AG08395 (cell line): ENCODE data around the gene CDH18.

Source experiments
- DNase-seq: peaks from one replicate; pipeline ENCODE4 v3.0.0; 2012; ENCODE audit warnings: mixed read lengths, low spot score

Gene CDH18

DNA sequence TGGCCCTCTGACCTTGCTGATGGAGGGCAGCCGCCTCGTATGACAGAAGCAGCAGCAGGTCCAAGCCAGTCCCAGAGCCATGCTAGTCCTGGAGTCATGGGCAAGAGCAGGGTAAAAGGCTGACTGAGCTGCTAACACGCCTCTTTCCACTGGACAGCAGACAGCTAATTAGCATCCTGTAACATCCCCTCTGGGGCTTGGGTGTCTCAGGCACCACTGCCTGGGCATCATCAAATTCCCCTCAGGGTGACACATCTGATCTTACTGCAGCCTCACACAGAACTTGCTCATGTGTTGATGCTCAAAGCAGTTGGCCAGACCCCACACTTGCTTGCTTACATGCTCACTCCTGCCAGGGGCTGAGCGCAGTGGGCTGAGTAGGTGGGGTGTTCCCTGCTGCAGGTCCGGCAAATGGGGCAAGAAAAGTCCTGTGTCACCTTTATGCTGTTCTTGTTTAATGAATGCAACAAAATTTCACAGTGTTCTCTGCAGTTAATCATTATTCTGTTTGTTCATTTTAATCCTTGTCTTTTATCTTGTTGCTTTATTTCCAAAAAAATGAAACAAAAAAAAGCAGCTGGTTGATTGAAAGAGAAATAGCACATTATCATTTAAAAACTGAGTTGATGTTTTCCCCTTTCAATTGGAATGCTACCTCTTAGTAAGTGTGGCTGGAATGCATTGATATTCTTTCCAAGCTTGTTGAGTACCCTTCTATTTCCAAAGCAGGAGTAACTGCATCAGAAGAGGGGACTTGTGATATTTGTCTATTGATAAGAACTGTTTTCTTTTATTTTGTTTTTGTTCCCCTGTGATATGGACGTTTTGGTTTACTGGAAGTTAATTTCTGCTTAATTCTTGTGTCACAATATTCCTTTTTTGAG lies 254.1 kb downstream of the CDH18 start:
- no peak for DNase-seq

DNA sequence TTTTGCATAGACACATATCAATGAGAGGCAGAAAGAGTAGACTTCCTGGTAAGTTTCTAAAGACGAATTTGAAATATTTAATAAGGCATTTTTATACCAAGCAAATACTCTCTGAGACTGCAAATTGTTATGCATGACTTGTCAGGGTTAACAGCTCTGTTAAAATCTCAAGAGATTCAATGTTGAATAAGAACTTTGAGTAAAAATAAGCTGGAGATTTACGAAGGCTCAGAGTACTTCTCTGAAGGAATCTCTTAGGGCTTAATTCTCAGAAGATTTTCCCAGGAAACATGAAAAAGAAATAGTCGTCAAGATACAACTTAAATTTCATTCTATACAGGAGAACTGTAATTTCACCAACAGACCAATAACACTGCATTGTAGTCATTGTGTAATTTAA lies 259.4 kb downstream of the CDH18 start:
- no peak for DNase-seq

DNA sequence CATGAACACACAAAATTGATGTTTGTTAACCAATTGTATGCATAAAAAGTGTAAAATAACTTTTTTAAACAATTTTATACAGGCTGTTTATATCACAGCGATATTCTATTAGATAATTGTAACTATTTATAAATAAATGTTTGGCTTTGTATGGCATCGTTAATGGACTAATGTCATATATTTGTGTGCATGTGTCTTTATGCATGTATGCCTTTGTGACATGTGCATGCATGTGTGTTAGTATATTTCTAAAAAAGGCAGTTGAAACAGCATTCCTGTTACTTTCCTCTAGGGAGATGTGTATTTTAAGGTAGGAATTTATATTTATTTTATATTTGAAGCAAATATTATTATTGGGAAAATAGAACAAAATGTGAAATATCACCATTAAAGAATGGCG lies 268.9 kb downstream of the CDH18 start:
- no peak for DNase-seq

DNA sequence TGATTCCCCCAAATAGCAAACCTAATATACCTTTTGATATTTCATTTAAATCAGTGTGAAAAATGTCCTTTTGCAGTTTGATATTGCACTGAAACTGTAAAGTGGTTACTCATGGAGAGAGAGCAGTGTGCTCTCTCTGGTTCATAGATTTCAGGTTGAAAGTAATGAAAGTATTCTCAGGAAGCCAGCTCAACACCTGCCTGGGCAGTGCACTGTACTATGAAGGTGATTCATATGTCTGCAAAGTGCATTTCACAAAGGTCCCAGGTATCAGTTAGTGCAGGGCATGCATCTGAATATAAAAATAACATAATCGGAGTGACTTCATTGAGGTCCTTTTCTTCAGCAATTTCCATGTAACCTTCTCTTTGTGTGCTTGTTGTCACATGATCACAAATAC lies 274.3 kb downstream of the CDH18 start:
- DNase-seq: no peak

DNA sequence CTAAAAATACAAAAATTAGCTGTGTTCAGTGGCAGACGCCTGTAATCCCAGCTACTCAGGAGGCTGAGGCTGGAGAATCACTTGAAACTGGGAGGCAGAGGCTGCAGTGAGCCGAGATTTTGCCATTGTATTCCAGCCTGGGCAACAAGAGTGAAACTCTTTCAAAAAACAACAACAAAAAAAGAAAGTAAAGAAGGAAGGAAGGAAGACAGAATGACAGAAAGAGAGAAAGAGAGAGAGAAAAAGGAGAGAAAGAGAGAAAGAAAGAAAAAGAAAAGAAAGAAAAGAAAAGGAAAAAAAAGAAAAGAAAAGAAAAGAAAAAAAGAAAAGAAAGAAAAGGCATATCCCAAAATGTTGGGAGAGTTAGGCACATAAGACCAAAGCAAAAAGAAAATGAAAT lies 278.6 kb downstream of the CDH18 start:
- DNase-seq: no peak

DNA sequence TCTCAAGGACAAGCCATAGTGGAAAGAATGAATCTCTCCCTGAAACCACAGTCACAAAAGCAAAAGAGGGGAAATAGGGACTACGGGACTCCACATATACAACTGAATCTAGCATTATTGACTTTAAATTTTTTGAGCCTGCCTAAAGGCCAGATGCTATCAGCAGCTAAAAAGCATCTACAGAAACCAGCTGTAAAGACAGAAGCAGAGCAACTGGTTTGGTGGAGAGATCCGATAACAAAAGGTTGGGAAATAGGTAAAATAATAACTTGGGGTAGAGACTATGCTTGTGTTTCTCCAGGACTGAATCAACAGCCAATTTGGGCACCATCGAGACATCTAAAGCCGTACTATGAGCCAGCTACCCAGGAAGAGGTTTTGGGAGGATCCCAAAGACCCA lies 281.2 kb downstream of the CDH18 start:
- DNase-seq: no peak

DNA sequence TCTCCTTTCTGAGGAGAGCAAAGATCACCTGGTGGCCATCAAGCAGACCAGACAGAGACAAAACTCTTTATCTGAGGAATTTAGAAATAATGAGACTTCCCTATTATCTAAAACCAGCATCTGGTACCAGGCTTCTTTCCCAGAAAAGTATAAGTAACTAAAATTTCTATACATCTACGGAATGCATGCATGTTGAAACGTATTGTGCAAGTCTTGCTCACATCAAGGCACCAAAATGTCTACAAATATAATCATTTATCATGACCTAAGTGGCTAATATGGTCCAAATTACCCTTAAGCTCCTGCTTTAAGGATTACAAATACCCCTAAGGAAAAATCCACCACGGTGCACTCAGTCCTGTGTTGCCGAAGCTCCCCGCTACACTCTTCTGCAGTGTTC lies 286.3 kb downstream of the CDH18 start:
- DNase-seq: no peak

DNA sequence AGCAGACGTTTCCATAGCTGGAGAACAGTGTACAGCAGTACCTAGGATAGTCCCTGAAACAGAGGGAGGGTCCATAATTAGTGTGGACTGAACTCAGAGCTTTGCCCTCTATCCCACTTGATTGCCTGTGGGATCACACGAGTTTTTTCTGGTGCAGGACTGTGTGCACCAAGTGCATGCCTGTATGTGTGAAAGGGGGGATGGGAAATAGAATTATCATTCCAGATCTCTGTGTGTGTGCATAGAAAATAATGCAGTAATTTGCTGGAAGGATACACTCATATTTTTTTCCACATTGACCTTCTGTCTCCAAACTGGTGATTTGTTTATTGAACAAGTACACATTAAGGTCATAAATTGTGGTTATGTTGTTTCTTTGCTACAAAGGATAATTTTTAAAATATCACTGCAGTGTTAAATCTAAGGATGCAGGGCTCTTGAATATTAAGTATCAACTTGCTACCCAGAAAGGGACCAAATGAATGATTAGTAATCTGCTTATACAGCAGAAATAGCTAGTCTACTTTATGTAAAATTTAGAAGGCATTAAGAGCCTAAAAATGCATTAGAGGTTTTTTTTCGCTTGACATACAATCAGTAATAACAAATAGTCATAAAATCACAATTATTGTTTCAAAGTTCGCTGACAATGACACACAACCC lies 292.9 kb downstream of the CDH18 start:
- no peak for DNase-seq

DNA sequence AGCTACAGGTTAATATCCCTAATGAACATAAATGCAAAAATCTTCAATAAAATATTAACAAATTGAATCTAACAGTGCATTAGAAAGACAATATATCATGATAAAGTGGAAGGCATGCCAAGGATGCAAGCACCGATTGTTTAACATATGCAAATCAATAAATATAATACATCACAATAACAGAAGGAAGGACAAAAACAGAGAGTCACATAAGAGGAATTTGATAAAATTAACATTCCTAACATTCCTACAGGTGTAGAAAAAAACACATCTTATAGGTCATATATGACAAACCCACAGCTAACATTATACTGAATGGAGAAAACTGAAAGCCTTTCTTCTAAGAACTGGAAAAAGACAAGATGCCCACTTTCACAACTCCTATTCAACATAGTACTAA lies 297.0 kb downstream of the CDH18 start:
- DNase-seq: no peak

DNA sequence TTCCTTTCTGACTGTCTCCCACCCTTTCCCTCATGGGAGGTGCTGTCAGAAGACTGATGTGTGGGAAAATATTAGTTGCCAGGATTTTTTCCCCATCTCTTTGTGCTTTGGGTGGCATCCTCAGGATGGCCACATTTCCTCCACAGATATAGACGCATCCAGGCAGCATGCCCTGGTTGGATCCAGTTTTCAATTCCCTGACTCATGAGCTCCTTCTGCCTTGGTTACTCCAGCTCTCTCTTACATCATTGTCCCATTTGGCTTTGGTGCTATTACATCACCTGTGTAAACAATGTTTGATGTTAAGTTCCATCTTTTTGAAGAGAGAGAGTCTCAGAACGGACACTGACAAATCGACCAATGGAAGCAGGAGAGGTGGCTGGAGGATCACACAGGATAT lies 302.5 kb downstream of the CDH18 start:
- DNase-seq: no peak

DNA sequence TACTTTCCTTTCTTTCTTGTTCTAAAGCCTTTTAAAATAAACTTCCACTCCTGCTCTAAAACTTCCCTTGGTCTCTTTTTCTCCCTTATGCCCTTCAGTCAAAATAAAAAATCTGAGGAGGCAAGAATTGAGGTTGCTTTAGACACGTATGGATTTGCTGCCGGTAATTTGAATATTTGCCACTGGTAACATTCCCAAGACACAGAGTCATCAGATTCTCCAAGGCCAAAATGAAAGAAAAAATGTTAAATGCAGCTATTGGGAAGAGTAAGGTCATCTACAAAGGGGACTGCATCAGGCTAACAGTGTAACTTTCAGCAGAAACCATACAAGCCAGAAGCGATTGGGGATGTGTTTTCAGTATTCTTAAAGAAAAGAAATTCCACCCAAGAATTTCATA lies 311.1 kb downstream of the CDH18 start:
- DNase-seq: no peak

DNA sequence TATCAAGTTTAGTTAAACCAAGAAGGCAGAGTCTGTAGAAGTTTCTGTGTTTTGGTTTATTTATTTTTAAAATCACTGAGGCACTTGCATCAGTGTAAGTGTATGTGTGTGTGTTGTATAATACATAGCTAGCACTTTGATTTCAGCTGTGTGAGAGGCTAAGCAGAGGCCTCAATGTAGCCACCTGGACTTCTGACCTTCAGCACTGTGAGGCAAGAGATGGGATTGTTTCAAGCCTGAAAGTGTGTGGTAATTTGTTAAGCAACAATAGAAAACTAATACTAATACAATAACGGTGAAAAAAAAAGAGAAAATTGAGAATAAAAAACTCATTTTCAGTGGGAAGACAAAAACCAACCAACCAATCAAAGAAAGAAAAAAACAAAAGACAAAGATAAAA lies 327.3 kb downstream of the CDH18 start:
- no peak for DNase-seq

DNA sequence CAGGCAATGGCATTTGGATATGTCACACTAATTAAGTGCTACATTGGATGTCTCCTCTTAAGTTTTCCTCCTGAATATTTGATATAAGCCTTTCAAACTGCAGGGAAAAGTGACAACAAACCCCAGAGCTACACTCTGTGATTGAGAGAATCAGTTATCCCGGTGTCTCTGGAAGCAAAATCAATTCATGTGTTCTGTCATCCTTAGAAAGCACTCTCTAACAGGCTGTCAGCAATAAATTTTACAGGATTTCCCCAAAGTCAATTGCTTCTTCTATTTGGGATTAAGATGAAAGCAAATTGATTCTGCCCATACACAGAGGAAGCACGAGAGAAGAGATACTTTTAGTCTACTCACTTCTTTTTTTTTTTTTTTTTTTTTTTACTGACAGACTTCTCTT lies 332.4 kb downstream of the CDH18 start:
- no peak for DNase-seq

DNA sequence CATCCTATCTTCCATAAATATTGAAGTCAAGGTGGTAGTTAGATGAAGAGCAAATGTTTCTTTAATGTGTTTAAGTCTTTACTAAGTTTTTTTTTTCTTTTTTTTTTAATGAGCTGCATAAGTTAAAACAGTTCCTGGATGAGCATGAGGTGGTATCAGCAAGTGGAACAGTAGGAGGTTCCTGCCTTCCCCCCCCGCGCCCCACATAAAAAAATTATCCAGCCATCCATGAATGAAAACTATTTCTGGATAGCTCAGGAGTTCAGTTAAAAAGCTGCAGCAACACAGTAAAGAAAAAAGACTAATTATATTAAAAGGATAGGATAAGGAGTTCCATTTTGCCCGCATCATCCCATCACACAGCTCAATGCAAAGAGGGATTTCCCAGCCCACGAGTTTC lies 349.5 kb downstream of the CDH18 start:
- DNase-seq: no peak

DNA sequence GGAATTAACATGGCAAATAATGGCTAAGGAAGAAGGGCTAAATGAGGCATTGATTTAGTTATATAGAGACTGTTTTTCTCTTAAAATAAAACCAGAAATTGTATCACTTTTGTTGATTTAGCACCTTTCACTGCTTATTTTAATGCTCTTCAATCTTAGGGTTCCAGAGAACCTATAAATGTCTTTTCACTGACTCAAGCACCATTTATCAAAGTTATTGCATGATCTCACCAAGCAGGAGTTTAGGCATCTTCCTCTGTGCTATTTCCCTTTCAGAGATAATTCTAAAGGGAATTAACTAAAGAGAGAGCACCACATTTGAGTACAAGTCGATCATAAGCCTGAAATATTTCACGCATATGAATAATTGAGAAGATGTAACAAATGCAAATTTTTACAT lies 357.1 kb downstream of the CDH18 start:
- no peak for DNase-seq

DNA sequence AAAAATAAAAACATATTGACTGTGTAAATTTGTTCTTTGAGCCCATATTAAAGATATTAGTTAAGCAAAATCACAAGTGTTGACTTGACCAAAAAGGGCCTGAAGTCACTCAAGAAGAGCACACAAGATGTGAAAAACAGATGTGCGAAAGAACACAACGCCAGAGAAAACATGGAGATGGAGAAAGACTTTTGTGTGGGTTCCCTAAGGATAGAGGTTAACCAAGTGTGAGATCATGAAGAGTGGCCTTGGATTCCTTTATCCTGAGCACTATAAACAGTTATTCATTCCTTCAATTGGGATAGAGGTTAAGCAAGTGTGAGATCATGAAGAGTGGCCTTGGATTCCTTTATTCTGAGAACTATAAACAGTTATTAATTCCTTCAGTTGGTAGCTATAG lies 361.8 kb downstream of the CDH18 start:
- DNase-seq: no peak

DNA sequence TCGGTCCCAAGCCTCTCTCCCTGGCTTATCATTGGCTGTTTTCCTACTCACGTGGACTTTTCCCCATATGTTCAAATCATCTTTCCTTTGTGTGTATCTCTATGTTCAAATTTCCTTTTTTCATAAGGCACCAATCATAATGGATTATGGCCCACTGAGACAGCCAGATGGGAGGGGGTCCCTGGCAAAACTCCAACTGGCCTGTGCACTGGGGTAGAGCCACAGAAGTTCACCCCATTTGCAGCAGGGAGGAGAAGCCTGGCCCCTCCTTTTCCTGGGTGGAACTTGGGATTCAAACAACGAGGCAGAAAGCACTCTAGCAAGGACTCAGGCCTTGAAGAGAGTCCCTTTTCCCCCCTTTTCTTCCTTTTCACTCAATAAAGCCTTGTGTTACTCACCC lies 362.4 kb downstream of the CDH18 start:
- no peak for DNase-seq

DNA sequence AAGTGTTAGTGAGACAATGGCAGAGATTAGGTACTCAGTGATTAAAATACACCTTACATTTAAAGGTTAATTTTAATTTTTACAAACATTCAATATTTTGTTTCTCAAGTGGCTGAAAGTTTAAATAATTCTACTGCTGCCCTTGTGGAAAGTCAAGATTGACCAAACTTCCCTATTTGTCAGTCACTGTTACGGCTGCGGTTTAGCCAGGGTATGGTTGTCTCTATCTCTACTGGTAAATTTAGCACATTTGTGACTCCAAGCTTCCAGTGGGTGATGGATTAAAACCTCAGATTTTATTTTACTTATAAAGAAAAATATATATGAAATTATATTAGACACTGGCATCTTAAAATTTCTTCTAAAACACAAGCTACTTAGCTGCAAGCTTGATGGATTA lies 368.4 kb downstream of the CDH18 start:
- no peak for DNase-seq

DNA sequence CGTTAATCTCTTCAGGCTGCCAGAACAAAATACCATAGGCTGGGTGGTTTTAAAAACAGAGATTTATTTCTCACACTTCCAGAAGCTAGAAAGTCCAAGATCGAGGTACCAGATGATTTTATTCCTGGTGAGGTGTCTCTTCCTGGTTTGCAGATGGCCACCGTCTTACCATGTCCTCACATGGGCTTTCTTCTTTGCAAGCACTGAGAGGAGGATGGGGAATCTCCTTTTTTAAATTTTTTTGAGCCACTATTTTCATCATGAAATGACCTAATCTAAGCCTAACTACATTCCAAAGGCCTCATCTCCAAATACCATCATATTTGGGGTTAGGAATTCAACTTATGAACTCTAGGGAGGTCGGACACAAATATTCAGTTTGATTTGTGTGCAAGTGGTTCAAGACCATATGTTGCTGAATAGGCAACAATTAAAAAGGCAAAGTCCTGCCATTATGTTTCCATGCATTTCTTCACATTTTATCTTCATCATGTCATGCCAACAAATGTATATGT lies 371.2 kb downstream of the CDH18 start:
- DNase-seq: no peak

DNA sequence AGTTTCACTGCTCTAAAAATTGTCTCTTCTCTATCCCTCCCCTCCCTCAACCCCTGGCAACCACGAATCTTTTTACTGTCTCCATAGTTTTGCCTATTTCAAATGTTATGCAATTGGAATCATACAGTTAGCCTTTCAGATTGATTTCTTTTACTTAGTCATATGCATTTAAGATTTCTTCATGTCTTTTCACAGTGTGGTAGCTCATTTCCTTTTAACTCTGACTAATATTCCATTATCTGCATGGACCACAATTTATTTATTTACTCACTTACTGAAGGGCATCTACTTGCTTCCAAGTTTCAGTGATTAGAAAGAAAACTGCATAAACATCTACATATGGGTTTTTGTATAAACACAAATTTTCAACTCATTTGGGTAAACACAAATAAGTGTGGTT lies 372.3 kb downstream of the CDH18 start:
- no peak for DNase-seq

DNA sequence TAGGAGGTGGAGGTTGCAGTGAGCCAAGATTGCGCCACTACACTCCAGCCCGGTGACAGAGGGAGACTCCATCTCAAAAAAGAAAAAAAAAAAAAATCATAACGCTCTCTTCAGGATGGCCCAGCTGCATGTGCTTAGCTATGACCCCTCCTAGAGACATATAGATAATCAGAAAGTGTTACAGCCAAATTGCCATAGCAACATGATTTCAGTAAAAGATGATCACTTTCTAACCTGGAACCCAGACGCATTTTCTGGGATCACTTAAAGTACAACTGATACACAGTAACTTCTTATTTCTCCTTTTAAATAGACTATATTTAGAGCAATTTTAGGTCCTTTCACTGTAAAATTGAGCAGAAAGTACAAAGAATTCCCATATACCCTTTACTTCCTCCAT lies 372.9 kb downstream of the CDH18 start:
- no peak for DNase-seq

DNA sequence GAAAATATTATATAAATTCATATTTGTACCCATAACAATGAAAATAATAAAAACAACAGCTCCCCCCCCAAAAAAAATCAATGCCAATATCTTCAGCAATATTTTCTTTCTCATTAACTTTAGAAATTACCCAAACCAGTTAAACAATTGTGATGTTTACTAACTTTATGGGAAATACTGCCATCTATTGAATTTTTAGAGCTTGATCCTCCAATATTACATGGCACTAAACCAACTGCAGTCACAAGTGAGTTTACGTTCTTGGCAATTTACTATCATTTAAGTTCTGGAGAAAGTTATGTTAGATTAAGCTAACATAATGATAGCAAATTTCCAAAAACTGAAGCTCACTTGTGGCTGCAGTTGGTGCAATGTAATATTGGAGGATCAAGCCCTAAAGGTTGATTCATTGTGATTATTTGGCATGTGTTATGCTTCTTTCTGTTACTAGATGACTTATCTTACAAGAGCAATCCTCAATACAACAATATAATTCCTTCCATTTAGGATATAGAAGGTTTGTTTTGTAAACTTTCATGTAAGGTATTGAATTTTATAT lies 379.5 kb downstream of the CDH18 start:
- no peak for DNase-seq

DNA sequence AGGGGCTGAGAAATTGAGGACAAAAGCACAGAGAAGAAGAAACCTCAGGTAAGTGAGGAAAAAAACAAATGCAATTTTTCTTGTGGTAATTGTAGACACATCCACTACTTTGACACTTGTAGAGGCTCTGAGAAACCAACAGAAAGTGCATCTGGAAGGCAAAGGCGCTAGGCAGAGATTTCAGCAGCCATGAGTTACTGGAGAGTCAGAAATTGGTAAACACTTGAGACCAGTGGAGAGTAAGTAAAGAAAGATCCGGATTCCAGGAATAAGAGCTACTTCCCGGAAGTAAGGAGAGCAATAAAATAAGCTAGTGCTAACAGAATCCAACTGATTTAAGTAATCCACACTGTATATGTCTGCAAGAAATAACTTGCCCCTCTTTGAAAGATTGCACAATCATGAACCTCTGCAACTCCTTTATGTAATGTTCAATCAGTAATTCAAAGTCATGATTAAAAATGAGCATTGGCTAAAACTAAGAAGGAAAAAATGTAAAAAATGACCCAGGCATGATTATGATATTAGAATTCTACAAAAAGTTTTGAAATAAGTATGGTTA lies 382.1 kb downstream of the CDH18 start:
- DNase-seq: no peak
